Measurements from ENCODE around the gene SNX6.

- TF ChIP-seq CTCF (IDR thresholded peaks at IDR 0.05) (no peak), POLR2A (IDR thresholded peaks at IDR 0.05; ENCODE audit: low read depth) (no peak)
These were observed 107.5 kb downstream of the SNX6 start for GRCh38 chr14:34522496-34522895.
